ENCODE data around the gene UGT2B7. TPM values are rescaled to one million over a fixed set of nuclear protein-coding genes. Genes with fewer than 3 reads are reported as not detected.
"Not testable (repeated sequence)": the region's sequence is repeated elsewhere in the genome, so short reads cannot be mapped to it uniquely, and the experiment has no call there.

Gene UGT2B7
- total and polyA plus RNA-seq, 5 donors from 2014 or later = not detected

GRCh38 chr4:69104719-69105275 is 8.5 kb downstream of the UGT2B7 start:
- no peak for ATAC-seq (ENCODE audit: low read depth in 2 of 2)
- Mint-ChIP-seq H3K4me1 (no peaks in the 10 kb centered on the region), H3K9me3 (peaks cover 0 to 1% (median 0%) of the 10 kb centered on the region in 7 donors), H3K4me3 (no peak overlapping the region), H3K36me3 (no peaks in the 10 kb centered on the region), H3K27me3 (no peaks in the 10 kb centered on the region), H3K27ac (no peak overlapping the region)
- Histone ChIP-seq H3K27me3 (ENCODE audit: control insufficient read depth, insufficient read depth, low read length) (no peaks in the 10 kb centered on the region), H3K4me1 (ENCODE audit: control insufficient read depth, insufficient read depth, low read length, poor library complexity, severe bottlenecking) (no peaks in the 10 kb centered on the region), H3K9me3 (ENCODE audit: control insufficient read depth in 2 of 2, low read length in 2 of 2) (no peaks in the 10 kb centered on the region), H3K27ac (ENCODE audit: insufficient read depth, low read length, poor library complexity, severe bottlenecking) (no peak overlapping the region), H3K4me3 (ENCODE audit: low read depth, low read length) (no peak overlapping the region), H3K36me3 (ENCODE audit: control insufficient read depth, insufficient read depth, low read length) (no peaks in the 10 kb centered on the region)
- no peak for DNase-seq

GRCh38 chr4:69115151-69115850 is 19.0 kb downstream of the UGT2B7 start:
- not testable (repeated sequence) for H3K27me3 ChIP-seq (ENCODE audit: control insufficient read depth, insufficient read depth, low read length); ATAC-seq (ENCODE audit: low read depth in 2 of 2); H3K36me3 Mint-ChIP-seq; H3K27me3 Mint-ChIP-seq; H3K4me1 ChIP-seq (ENCODE audit: control insufficient read depth, insufficient read depth, low read length, poor library complexity, severe bottlenecking); H3K4me1 Mint-ChIP-seq; H3K27ac ChIP-seq (ENCODE audit: insufficient read depth, low read length, poor library complexity, severe bottlenecking); H3K9me3 Mint-ChIP-seq; DNase-seq; H3K9me3 ChIP-seq (ENCODE audit: control insufficient read depth in 2 of 2, low read length in 2 of 2); H3K4me3 ChIP-seq (ENCODE audit: low read depth, low read length); H3K4me3 Mint-ChIP-seq; H3K36me3 ChIP-seq (ENCODE audit: control insufficient read depth, insufficient read depth, low read length); H3K27ac Mint-ChIP-seq

GRCh38 chr4:69115851-69116213 is 19.6 kb downstream of the UGT2B7 start:
- Histone ChIP-seq H3K36me3 (ENCODE audit: control insufficient read depth, insufficient read depth, low read length) (no peaks in the 10 kb centered on the region), H3K4me3 (ENCODE audit: low read depth, low read length) (no peak overlapping the region), H3K27me3 (ENCODE audit: control insufficient read depth, insufficient read depth, low read length) (no peaks in the 10 kb centered on the region), H3K27ac (ENCODE audit: insufficient read depth, low read length, poor library complexity, severe bottlenecking) (no peak overlapping the region), H3K9me3 (ENCODE audit: control insufficient read depth in 2 of 2, low read length in 2 of 2) (no peaks in the 10 kb centered on the region), H3K4me1 (ENCODE audit: control insufficient read depth, insufficient read depth, low read length, poor library complexity, severe bottlenecking) (no peaks in the 10 kb centered on the region)
- ATAC-seq (ENCODE audit: low read depth in 2 of 2) = no peak
- H3K36me3 Mint-ChIP-seq = no peaks in the 10 kb centered on the region
- H3K27ac Mint-ChIP-seq = no peak overlapping the region
- DNase-seq = no peak
- no peaks in the 10 kb centered on the region for H3K4me1 Mint-ChIP-seq
- no peak overlapping the region for H3K4me3 Mint-ChIP-seq
- peaks cover 0 to 6% (median 0%) of the 10 kb centered on the region in 7 donors for H3K9me3 Mint-ChIP-seq
- no peaks in the 10 kb centered on the region for H3K27me3 Mint-ChIP-seq

- no peak overlapping the region for H3K27ac Mint-ChIP-seq
- no peaks in the 10 kb centered on the region for H3K4me1 Mint-ChIP-seq
- peaks cover 0 to 6% (median 0%) of the 10 kb centered on the region in 7 donors for H3K9me3 Mint-ChIP-seq
- H3K36me3 Mint-ChIP-seq = no peaks in the 10 kb centered on the region
- no peaks in the 10 kb centered on the region for H3K27me3 Mint-ChIP-seq
- H3K27me3 ChIP-seq (ENCODE audit: control insufficient read depth, insufficient read depth, low read length) = no peaks in the 10 kb centered on the region
- H3K9me3 ChIP-seq (ENCODE audit: control insufficient read depth in 2 of 2, low read length in 2 of 2) = no peaks in the 10 kb centered on the region
- DNase-seq (no peak), ATAC-seq (ENCODE audit: low read depth in 2 of 2) (no peak)
- H3K36me3 ChIP-seq (ENCODE audit: control insufficient read depth, insufficient read depth, low read length) = no peaks in the 10 kb centered on the region
- no peak overlapping the region for H3K4me3 ChIP-seq (ENCODE audit: low read depth, low read length)
- no peak overlapping the region for H3K4me3 Mint-ChIP-seq
- no peaks in the 10 kb centered on the region for H3K4me1 ChIP-seq (ENCODE audit: control insufficient read depth, insufficient read depth, low read length, poor library complexity, severe bottlenecking)
- H3K27ac ChIP-seq (ENCODE audit: insufficient read depth, low read length, poor library complexity, severe bottlenecking) = no peak overlapping the region
Measured at GRCh38 chr4:69116645-69117321, 20.5 kb downstream of the UGT2B7 start.

- no peak overlapping the region for H3K4me3 Mint-ChIP-seq
- peaks cover 0 to 9% (median 0%) of the 10 kb centered on the region in 7 donors for H3K9me3 Mint-ChIP-seq
- H3K4me1 ChIP-seq (ENCODE audit: control insufficient read depth, insufficient read depth, low read length, poor library complexity, severe bottlenecking) = no peaks in the 10 kb centered on the region
- H3K36me3 Mint-ChIP-seq = no peaks in the 10 kb centered on the region
- H3K4me3 ChIP-seq (ENCODE audit: low read depth, low read length) = no peak overlapping the region
- H3K27ac Mint-ChIP-seq = no peak overlapping the region
- H3K27me3 Mint-ChIP-seq = no peaks in the 10 kb centered on the region
- DNase-seq (no peak), ATAC-seq (ENCODE audit: low read depth in 2 of 2) (no peak)
- no peaks in the 10 kb centered on the region for H3K27me3 ChIP-seq (ENCODE audit: control insufficient read depth, insufficient read depth, low read length)
- H3K27ac ChIP-seq (ENCODE audit: insufficient read depth, low read length, poor library complexity, severe bottlenecking) = no peak overlapping the region
- peaks cover 0 to 3% (median 0%) of the 10 kb centered on the region in 4 donors for H3K4me1 Mint-ChIP-seq
- H3K36me3 ChIP-seq (ENCODE audit: control insufficient read depth, insufficient read depth, low read length) = no peaks in the 10 kb centered on the region
- no peaks in the 10 kb centered on the region for H3K9me3 ChIP-seq (ENCODE audit: control insufficient read depth in 2 of 2, low read length in 2 of 2)
Measured at GRCh38 chr4:69120870-69121269, 24.6 kb downstream of the UGT2B7 start.

- Histone ChIP-seq H3K27me3 (ENCODE audit: control insufficient read depth, insufficient read depth, low read length) (no peaks in the 10 kb centered on the region), H3K9me3 (ENCODE audit: control insufficient read depth in 2 of 2, low read length in 2 of 2) (no peaks in the 10 kb centered on the region), H3K27ac (ENCODE audit: insufficient read depth, low read length, poor library complexity, severe bottlenecking) (no peak overlapping the region), H3K36me3 (ENCODE audit: control insufficient read depth, insufficient read depth, low read length) (no peaks in the 10 kb centered on the region), H3K4me1 (ENCODE audit: control insufficient read depth, insufficient read depth, low read length, poor library complexity, severe bottlenecking) (no peaks in the 10 kb centered on the region), H3K4me3 (ENCODE audit: low read depth, low read length) (no peak overlapping the region)
- no peak for ATAC-seq (ENCODE audit: low read depth in 2 of 2)
- Mint-ChIP-seq H3K27ac (no peak overlapping the region), H3K4me3 (no peak overlapping the region), H3K4me1 (peaks cover 0 to 3% (median 0%) of the 10 kb centered on the region in 4 donors), H3K27me3 (no peaks in the 10 kb centered on the region), H3K9me3 (peaks cover 0 to 7% (median 0%) of the 10 kb centered on the region in 7 donors), H3K36me3 (no peaks in the 10 kb centered on the region)
- no peak for DNase-seq
Measured at GRCh38 chr4:69122476-69122875, 26.2 kb downstream of the UGT2B7 start.

GRCh38 chr4:69124941-69125340 is 28.7 kb downstream of the UGT2B7 start:
- H3K9me3 Mint-ChIP-seq = peaks cover 0 to 9% (median 3%) of the 10 kb centered on the region in 7 donors
- no peak overlapping the region for H3K4me3 ChIP-seq (ENCODE audit: low read depth, low read length)
- no peak overlapping the region for H3K4me3 Mint-ChIP-seq
- ATAC-seq (ENCODE audit: low read depth in 2 of 2) (no peak), DNase-seq (no peak)
- peaks cover 0 to 3% (median 0%) of the 10 kb centered on the region in 4 donors for H3K4me1 Mint-ChIP-seq
- no peak overlapping the region for H3K27ac Mint-ChIP-seq
- H3K36me3 Mint-ChIP-seq = no peaks in the 10 kb centered on the region
- H3K27me3 ChIP-seq (ENCODE audit: control insufficient read depth, insufficient read depth, low read length) = no peaks in the 10 kb centered on the region
- no peak overlapping the region for H3K27ac ChIP-seq (ENCODE audit: insufficient read depth, low read length, poor library complexity, severe bottlenecking)
- no peaks in the 10 kb centered on the region for H3K9me3 ChIP-seq (ENCODE audit: control insufficient read depth in 2 of 2, low read length in 2 of 2)
- no peaks in the 10 kb centered on the region for H3K36me3 ChIP-seq (ENCODE audit: control insufficient read depth, insufficient read depth, low read length)
- H3K4me1 ChIP-seq (ENCODE audit: control insufficient read depth, insufficient read depth, low read length, poor library complexity, severe bottlenecking) = no peaks in the 10 kb centered on the region
- H3K27me3 Mint-ChIP-seq = no peaks in the 10 kb centered on the region
